Measurements from ENCODE around the gene TNFAIP8.
A peak's percentile ranks its signal among the peaks of the same experiment; 100 is the strongest.

Gene TNFAIP8

GRCh38 chr5:119329666-119330065 is 26.2 kb upstream of the TNFAIP8 start:
- no peak for DNase-seq

GRCh38 chr5:119330367-119331183 is 25.2 kb upstream of the TNFAIP8 start:
- DNase-seq = no peak

- no peak for DNase-seq
These were observed 24.2 kb upstream of the TNFAIP8 start for GRCh38 chr5:119331566-119332095.

GRCh38 chr5:119332208-119332607 is 23.6 kb upstream of the TNFAIP8 start:
- DNase-seq = no peak

- DNase-seq = no peak
These were observed 22.8 kb upstream of the TNFAIP8 start for GRCh38 chr5:119332978-119333401.

GRCh38 chr5:119333421-119333851 is 22.4 kb upstream of the TNFAIP8 start:
- no peak for DNase-seq

- DNase-seq = no peak
These were observed 20.6 kb upstream of the TNFAIP8 start for GRCh38 chr5:119335261-119335677.

- DNase-seq = no peak
These were observed 19.6 kb upstream of the TNFAIP8 start for GRCh38 chr5:119336262-119336661.

- DNase-seq = no peak
These were observed 18.8 kb upstream of the TNFAIP8 start for GRCh38 chr5:119336845-119337580.

- DNase-seq = no peak
These were observed 17.4 kb upstream of the TNFAIP8 start for GRCh38 chr5:119338326-119338946.

- DNase-seq = no peak
These were observed 16.5 kb upstream of the TNFAIP8 start for GRCh38 chr5:119339344-119339743.

GRCh38 chr5:119339965-119340364 is 15.9 kb upstream of the TNFAIP8 start:
- DNase-seq = no peak

- no peak for DNase-seq
These were observed 15.1 kb upstream of the TNFAIP8 start for GRCh38 chr5:119340597-119341218.

- no peak for DNase-seq
These were observed 14.1 kb upstream of the TNFAIP8 start for GRCh38 chr5:119341452-119342349.

GRCh38 chr5:119342406-119342805 is 13.4 kb upstream of the TNFAIP8 start:
- no peak for DNase-seq

- no peak for DNase-seq
These were observed 12.8 kb upstream of the TNFAIP8 start for GRCh38 chr5:119343052-119343451.

GRCh38 chr5:119343766-119344165 is 12.1 kb upstream of the TNFAIP8 start:
- peak; percentile 68 for DNase-seq

GRCh38 chr5:119344231-119344630 is 11.6 kb upstream of the TNFAIP8 start:
- no peak for DNase-seq

- no peak for DNase-seq
These were observed 10.0 kb upstream of the TNFAIP8 start for GRCh38 chr5:119345861-119346260.

GRCh38 chr5:119346394-119346793 is 9.4 kb upstream of the TNFAIP8 start:
- no peak for DNase-seq

- DNase-seq = no peak
These were observed 8.2 kb upstream of the TNFAIP8 start for GRCh38 chr5:119347574-119347973.

- DNase-seq = peak; percentile 90
These were observed 7.8 kb upstream of the TNFAIP8 start for GRCh38 chr5:119347991-119348390.
